ENCODE measurements around the gene CHAF1A.

Gene CHAF1A

GRCh38 chr19:4441994-4442818 lies 39.8 kb downstream of the CHAF1A start:
- DNase-seq = no peak

DNA sequence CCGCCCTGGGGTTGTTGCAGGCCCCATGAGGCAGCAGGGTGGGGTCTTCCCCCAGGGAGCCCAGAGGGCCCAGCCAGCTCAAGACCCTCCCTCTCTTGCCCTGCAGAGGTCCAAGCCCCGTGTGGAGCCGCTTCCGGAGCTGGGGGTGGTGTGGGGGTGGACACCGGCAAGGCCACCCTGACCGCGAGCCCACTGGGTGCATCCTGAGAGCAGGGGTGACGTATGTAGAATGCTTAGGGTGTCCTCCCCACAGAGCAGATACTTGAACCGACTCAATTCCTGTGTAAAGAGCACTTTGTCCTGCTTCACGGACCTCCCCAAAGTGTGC lies 40.3 kb downstream of the CHAF1A start:
- DNase-seq = no peak

DNA sequence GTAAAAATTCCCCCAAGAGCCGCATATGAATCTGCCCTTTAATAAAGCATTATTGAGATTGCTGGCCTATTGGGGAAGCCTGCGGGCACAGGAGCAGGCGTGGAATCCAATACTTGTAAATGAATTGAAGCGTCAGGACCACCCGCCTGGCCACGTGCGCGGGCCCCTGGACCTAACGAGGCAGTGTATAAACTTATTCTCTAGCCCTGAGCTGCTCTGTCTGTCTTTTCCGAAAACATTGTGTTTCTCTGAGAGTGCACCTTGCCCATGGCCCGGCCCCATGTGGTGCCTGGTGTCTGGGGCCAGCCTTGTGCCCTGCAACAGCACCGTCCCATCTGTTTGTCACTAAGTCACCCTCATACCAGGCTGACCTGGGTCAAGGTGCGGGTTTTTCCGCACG lies 40.7 kb downstream of the CHAF1A start:
- no peak for DNase-seq

DNA sequence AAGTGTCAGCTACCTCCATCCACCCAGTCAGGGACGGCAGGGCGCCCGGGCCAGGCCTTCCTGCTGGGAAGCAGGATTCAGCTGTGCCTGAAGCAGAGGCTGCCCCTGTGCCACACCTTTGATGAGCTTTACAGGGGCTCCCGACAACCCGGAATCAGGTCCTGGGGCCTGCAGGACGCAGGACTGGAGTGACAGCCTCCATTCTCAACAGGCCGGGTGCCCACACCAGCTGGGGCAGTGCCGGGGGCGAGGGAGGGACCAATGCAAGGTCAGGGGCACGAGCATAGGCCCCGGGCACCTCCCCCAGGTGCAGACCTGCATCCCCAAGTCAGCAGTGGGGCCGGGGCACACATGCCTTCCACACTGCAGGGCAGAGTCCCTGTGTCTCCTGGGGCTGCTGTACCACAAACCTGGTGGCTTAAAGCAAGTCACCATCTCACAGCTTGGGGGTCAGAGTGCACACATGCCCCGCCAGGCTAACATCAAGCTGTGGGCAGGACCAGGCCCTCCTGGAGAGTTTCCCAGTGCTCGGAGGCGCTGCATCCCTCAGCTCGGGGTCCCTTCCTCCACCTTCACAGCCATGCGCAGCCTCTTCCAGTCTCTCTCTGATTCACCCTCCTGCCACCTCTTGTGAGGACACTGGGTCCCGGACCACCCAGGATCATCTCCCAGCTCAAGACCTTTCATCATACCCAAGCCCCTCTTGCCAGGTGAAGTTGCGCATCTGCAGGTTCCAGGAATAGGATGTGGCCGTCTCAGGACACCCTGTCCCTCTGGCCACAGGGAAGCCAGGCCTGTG lies 41.7 kb downstream of the CHAF1A start:
- DNase-seq = no peak

- no peak for DNase-seq
Observed at GRCh38 chr19:4444765-4445741, 42.6 kb downstream of the CHAF1A start.

- DNase-seq = no peak
Observed at GRCh38 chr19:4445963-4446703, 43.7 kb downstream of the CHAF1A start.

DNA sequence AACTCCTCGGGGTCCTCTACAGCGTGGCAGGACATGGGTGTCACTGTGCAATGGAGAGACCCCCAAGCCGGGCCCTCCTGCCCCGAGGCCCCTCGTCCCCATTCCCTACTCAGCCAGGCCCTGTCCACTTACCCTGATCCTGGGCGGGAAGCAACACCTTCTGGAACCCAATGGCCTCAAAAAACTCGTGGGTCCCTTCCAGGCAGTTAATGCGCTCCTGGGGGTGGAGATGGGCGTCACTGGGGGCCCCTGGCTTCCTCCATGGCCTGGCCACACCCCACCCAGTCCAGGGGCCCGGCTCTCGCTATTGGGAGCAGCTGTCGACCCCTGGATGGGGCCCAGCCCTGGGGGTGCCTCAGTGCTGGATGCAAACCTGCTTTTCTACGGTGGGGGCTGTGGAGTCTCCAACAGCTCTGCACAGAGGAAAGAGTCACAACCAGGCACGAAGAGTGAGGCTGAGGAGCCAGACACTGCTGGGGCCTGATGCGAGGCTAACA lies 44.3 kb downstream of the CHAF1A start:
- no peak for DNase-seq

DNA sequence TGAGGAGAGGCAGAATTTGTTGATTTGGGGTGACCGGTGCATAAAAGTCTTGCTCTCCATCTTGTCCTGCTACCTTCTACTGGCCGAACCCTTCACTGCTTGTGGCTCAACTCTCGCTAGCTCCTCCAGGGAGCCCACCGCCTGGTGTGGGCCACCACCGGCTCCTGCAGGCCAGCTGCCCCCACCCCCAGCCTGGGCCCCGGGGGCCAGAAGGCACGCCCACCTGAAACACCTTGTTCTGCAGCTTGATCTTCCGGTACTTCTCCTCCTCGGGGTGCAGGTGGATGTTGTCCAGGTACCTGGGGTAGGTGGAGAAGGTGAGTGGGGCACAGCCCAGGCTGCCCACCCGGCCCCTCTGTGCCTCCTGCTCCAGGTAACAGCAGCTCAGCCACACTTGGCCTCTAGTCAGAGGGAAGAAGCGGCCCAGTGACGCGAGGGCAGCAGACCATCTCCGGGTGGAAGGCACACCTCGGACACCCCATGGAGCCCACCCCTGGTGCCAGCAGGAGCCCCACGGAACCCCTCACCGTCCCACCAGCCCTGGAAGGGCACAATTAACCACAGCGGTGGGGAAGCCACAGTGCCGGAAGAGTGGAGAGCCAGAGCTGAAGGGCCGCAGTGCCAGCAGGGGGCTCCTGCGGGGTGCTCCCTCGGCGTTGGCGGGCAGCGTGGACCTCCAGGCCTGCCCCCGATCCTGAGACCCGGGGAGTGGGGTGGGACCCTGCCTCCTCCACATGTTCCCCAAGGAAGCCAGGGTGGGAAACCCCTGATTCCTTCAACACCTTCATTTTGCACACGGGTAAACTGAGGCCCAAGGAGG lies 45.1 kb downstream of the CHAF1A start:
- no peak for DNase-seq

DNA sequence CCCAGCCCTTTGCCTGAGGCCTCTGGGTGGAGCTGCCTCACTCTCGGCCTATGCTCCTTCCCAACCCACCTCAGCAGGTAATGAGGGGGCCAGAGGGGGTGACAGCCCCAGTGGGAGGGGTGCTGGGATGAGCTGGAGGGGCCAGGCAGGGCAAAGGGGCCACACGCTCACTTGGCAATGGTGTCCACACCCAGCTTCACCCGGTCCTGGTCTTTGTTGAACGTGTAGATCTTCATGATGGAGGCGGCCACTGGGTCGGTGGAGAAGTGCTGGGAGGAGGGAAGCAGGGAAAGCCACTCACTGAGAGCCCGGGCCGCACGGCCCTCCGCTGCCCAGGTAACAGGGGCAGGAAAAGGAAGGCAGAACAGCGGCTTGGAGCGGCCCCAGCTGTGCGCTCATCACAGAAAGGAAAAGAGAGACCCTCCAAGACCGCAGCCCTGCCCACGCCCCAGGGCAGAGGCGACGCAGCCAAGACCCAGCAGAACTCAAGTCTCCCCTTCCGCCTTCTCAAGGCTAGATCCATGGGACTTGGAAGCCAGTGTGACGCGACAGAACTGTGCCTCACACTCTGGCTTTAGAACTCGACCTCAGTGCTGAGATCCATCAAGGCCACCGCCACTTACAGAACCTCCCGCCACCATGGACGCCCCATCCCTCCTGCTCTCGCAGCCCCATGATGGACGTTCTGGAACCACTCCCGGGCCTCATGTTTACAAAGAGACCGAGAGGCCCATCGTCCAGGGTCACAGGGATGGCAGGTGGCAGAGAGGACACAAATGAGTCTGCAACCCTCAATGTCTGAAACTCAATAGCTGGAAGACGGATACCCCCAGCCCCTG lies 45.9 kb downstream of the CHAF1A start:
- DNase-seq = no peak

DNA sequence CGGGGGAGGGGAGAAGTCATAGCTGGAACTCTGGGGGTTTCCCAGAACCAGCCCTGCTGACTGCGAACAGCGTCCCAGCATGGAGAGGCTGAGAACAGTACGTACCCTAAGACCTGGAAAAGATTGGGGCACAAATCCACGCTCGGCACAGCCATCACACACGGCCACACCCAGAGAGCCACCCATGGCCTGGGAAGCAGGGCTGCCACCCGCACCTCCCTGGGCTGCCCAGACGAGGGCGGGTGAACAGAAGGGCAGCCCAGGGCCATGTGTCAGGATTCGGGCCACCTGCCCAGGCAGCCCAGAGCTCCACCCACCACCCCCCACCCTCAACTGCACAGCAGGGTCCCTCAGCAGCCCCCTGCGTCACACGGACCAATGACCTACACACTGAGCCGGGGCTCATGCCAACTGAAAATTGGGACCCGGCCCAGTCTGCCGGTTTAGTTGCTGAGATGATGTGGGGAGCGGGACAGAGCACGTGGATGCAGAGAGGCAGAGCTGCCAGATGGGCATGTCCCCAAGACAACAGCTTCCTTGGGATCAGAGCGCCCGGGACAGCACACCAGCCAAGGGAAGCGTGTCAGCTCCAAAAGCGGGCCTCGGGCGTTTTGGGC lies 46.7 kb downstream of the CHAF1A start:
- peak; percentile 74 to 80 for DNase-seq

DNA sequence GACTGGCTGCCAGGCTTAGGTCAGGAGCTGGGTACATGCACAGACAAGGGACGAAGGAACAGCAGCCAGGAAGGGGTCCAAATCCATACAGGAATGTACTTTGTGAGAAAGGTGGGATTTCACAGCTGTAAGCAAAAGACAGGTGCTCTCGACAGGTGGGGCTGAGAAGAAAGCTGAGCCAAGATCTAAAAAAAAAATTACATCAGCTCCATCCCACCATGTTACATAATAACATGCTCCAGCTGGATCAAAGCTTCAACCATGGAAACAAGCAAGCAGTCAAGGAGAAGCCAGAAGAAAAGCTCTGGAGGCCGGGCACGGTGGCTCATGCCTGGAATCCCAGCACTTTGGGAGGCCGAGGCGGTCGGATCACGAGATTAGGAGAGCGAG lies 47.2 kb downstream of the CHAF1A start:
- peak in 1 of 2 donors; percentile 48 for DNase-seq

DNA sequence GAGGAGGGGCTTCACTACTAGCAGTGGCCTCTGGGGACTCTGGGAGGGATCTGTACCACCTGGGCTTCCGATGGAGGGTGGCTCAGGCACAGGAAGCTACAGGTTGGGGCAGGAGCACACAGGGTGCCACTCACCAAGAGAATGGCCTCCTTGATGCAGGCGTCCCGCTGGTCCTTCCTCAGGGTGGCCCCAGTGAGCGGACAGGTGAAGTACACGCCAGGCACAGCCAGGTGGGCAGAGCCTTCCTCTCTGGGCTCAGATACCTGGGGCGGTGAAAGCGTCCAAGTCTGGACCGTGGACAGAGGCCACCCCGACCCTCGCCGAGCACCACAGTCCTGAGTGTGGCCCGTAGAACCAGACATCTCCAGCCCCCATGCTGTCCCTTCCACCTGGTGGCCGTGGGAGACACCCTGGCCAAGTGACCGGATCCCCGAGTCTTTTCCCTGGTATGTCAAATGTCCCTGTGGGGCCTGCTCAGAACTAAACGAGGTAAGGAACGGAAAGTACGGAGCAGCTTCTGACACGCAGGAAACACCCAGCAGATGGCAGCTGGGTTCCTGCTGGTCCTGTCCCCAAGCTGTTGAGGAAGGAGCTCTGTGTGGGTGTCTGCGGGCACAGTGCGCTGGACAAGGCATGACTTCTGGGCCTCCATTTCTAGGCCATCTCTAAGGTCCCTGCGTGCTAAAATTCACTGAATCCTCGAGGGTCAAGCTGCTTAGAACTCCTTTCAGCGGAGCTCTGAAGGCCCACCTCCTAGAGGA lies 50.0 kb downstream of the CHAF1A start:
- no peak for DNase-seq

DNA sequence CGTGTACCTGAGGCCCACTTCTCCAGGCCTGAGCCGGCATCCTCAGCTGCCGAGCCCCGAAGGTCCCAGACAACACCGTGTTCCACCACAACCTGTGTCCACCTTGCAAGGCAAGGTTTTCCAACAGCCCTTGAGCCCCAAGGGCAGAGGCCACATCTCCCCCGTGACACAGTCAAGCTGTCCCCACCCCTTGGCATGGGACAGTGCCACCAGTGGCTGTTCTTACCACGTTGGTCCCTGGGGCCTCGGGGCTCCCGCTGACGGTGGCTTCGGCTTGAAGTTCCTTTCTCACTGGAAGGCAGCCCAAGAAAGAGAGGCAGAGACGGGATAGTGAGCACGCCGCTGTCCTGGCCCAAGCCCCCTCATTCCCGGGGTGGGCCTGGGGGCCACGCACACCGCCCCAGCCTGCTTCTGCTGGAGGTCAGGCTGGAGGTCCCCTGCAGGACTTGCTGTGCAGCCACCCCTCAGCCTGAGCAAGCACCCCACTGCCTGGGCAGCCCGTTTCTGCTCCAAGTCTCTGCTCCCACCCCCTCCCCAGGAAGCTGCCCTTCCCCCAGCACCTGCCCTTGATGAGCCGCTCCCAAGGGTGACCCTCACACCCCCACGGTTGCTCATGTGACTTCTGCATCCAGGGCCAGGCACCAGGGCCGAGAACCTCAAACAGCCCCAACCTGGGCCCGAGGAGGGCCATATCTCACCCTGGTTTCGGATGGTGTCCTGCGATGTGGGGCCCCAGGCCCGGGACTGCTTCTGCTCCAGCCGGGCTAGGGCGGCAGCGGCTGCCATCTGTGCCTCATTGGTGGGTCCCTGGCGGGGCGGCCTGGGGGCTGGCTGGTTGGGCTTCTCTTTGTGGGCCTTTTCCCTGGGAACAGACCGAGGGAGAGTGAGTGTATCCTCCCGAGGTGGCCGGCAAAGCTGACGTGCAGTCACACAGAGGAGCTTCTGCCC lies 51.1 kb downstream of the CHAF1A start:
- DNase-seq = no peak

DNA sequence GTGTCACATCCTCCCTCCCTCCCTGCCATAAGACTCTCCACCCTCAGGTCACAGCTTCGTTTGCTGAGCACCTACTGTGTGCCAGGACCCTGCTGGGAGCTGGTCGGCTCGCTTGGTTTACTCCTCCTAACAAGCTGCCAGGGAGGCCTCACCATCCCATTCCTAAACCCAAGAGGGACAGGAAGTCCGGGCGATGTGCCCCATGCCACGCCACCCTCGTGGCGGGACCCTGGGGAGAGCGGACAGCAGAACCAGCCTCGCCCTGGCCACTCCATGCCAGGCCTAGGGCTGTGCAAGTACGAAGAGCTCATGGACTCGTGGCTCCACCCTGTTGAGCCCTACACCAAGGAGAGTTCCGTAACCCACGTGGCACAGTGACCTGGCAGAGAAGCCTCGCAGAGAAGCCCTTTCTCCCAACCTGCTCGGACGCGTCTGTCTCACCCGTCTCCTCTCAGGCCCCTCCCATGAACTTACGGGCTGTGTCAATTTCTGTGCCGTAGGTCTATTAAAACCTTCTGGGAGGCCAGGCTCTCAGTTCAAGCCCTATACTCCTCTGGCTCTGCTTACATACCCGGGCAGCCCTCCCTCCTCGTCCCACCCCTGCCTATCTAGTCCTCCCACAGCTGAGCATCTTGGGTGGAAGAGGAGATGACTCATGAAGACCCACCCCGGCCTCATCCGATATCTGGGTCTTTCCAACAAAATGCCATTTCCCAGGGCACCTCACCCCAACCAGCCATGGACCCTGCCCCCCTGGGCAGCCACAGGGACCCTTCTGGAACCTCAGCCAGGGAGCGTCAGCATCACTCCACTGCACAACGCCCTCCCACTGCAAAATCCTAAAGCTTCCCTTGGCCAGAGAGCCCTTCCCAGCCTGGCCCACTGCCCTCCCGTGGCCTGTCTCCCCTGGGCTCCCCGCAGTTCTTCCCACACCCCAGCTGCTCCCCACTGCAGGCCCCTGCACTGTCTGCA lies 52.6 kb downstream of the CHAF1A start:
- DNase-seq = no peak

GRCh38 chr19:4455719-4456475 lies 53.5 kb downstream of the CHAF1A start:
- peak in 1 of 2 donors; percentile 15 for DNase-seq

- peak in 1 of 2 donors; percentile 26 for DNase-seq
Observed at GRCh38 chr19:4456476-4456842, 54.0 kb downstream of the CHAF1A start.

Data from hippocampal formation (tissue), 2 donors.